ENCODE results near the gene MAPRE3. TPM values are rescaled to one million over a fixed set of nuclear protein-coding genes. Genes with fewer than 3 reads are reported as not detected.

Gene MAPRE3
- total and polyA plus RNA-seq, 9 of the 15 experiments (the other 6 are each of a cell fraction or from before 2014, with no cell fraction given): 0.70 to 43.2 (median 12.6) TPM

GRCh38 chr2:27070653-27071276 is 100.3 kb downstream of the MAPRE3 start (continued):
- TF ChIP-seq ZNF592 (IDR thresholded peaks at IDR 0.05) (no peak), KAT7 (CRISPR knock-in tag; IDR thresholded peaks at IDR 0.05; ENCODE audit: borderline replicate concordance) (0 out of 2 replicates have a peak, but pooled peaks have one; percentile 28), ARID3B (CRISPR knock-in tag; IDR thresholded peaks at IDR 0.05; ENCODE audit: borderline replicate concordance) (no peak), PBX2 (CRISPR knock-in tag; IDR thresholded peaks at IDR 0.05; ENCODE audit: low read depth) (no peak), PBX2 (tag; conservative IDR thresholded peaks at IDR 0.05; ENCODE audit: low read depth) (no peak), CBX5 (IDR thresholded peaks at IDR 0.05; ENCODE audit: borderline replicate concordance, low read depth) (no peak), ZBTB11 (CRISPR knock-in tag; IDR thresholded peaks at IDR 0.05) (no peak)

All from K562 (cell line).